ENCODE results near the gene ZNF408. TPM values are rescaled to one million over a fixed set of nuclear protein-coding genes. Genes with fewer than 3 reads are reported as not detected.

Gene ZNF408
- total RNA-seq, 1 donor from 2014 or later, result 14.9 TPM

DNA sequence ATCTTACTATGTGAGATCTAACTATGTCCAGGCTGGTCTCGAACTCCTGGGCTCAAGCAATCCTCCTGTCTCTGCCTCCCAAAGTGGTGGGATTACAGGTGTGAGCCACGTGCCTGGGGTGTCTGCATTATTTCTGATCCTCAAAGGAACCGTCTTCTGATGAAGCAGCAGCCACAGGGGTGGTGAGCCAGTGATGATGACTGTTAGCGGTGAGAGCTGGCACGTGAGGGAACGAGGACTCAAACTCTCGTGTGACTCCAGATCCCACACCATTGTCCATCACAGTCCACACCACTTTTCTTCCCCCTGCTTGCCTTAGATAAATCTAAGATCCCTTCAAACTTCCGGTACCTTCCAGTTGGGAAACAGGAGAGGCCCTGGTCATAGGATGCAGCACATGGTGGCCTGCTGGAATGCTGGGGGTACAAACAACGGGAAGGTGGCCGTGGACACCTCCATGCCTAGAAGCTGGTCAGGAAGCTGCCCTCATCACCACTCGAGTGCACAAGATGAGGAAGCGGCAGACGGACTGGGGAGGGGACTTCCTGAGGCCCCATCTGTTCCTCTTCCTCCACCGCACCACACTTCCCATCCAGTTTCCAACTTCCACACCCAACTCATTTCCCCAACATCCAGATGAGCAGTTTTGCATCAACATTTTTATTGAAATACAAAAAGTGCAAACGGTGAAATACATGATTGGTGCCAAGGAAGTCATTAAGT lies 24.2 kb upstream of the ZNF408 start:
- Mint-ChIP-seq H3K9me3 (no peaks in the 10 kb centered on the region), H3K27me3 (no peaks in the 10 kb centered on the region), H3K27ac (no peak overlapping the region), H3K36me3 (peaks cover 12% of the 10 kb centered on the region), H3K4me3 (no peak overlapping the region), H3K4me1 (ENCODE audit: unreplicated experiment) (peaks cover 7% of the 10 kb centered on the region)
- TF ChIP-seq, protein P1, sequence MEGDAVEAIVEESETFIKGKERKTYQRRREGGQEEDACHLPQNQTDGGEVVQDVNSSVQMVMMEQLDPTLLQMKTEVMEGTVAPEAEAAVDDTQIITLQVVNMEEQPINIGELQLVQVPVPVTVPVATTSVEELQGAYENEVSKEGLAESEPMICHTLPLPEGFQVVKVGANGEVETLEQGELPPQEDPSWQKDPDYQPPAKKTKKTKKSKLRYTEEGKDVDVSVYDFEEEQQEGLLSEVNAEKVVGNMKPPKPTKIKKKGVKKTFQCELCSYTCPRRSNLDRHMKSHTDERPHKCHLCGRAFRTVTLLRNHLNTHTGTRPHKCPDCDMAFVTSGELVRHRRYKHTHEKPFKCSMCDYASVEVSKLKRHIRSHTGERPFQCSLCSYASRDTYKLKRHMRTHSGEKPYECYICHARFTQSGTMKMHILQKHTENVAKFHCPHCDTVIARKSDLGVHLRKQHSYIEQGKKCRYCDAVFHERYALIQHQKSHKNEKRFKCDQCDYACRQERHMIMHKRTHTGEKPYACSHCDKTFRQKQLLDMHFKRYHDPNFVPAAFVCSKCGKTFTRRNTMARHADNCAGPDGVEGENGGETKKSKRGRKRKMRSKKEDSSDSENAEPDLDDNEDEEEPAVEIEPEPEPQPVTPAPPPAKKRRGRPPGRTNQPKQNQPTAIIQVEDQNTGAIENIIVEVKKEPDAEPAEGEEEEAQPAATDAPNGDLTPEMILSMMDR (conservative IDR thresholded peaks at IDR 0.05), result no peak
- no peak for DNase-seq (ENCODE audit: extremely low spot score, unreplicated experiment)

DNA sequence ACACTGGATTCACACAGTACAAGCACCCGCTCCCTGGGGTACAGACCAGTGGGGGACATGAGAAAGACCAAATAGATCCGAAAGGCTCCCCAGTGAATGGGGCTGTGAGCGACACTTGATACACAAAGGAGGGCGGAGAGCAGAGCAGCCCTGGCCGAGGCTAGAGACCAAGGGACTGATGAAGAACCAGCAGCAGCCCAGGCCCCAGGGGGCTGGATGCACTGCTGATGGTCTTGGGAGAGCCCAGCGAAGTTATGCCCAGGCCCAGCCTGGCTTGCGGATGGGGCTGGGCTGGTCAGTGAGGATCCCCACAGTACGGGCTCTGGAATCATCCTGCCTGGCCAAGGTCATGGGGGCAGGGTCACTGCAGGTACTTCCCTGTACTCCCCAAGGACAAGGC lies 23.7 kb upstream of the ZNF408 start:
- Mint-ChIP-seq H3K4me1 (ENCODE audit: unreplicated experiment) (peaks cover 7% of the 10 kb centered on the region), H3K36me3 (peaks cover 12% of the 10 kb centered on the region), H3K27ac (no peak overlapping the region), H3K4me3 (no peak overlapping the region), H3K27me3 (no peaks in the 10 kb centered on the region), H3K9me3 (no peaks in the 10 kb centered on the region)
- DNase-seq (ENCODE audit: extremely low spot score, unreplicated experiment), result no peak
- TF ChIP-seq, protein P1 (conservative IDR thresholded peaks at IDR 0.05), result no peak

DNA sequence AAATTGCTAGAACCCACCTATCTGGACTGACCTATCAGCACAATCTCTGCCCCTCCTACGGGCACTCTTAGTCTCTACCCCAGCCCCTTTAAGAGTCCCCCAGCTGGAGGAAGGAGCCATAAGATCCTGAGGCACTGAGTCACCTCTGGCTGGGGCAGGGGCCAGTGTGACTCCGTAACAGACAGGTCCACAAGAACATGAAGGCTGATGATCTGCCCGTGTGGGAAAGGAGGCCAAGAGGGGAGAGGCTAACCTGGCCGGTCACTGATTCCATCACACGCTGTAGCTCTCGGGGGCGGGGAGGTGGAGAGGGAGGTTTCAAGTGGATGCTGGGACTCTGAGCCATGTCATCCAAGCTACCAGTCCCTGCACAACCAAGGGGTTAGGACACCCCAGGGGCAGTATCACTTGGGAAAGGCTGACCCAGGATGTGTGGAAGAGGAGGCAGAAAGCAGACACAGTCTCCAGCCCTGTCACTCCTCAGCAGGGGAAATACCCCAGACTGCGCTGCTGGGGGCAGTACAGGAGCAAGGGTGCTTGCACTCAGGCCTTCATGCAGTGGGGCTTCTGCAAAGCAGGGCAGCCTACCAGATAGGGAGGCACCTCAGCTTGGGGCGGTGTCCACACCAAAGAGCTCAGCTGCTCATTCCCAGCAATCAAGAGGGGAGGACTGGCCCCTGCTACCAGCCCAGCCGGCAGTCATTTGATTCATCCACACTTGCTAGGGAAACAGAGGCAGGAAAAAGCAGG lies 22.7 kb upstream of the ZNF408 start:
- H3K4me1 Mint-ChIP-seq (ENCODE audit: unreplicated experiment), result peaks cover 7% of the 10 kb centered on the region
- DNase-seq (ENCODE audit: extremely low spot score, unreplicated experiment), result no peak
- no peaks in the 10 kb centered on the region for H3K27me3 Mint-ChIP-seq
- peaks cover 7% of the 10 kb centered on the region for H3K36me3 Mint-ChIP-seq
- H3K9me3 Mint-ChIP-seq, result no peaks in the 10 kb centered on the region
- H3K4me3 Mint-ChIP-seq, result no peak overlapping the region
- no peak overlapping the region for H3K27ac Mint-ChIP-seq
- TF ChIP-seq, protein P1 (conservative IDR thresholded peaks at IDR 0.05), result no peak

DNA sequence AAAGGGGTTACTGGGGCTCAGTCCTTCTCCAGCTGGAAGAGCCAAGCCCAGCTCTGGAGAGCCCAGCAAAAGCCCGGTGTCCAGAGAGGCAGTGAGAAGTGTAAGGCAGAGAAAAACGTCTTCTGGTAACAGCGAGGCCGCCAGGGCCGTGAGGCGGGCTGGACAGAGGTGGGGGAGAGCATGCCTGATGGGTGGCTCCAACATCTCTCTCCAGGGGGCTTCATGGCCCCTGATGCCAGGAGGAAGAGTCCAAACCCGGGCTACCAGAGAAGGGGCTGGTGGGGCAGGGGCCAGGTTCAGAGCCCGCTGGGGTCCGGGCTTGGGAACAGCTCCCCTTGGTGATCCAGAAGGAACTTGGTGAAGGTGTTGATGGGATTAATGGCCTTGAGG lies 22.1 kb upstream of the ZNF408 start:
- Mint-ChIP-seq H3K4me3 (no peak overlapping the region), H3K9me3 (no peaks in the 10 kb centered on the region), H3K27ac (no peak overlapping the region), H3K27me3 (no peaks in the 10 kb centered on the region), H3K36me3 (peaks cover 7% of the 10 kb centered on the region), H3K4me1 (ENCODE audit: unreplicated experiment) (peaks cover 7% of the 10 kb centered on the region)
- no peak for DNase-seq (ENCODE audit: extremely low spot score, unreplicated experiment)
- TF ChIP-seq, protein P1 (conservative IDR thresholded peaks at IDR 0.05), result no peak

DNA sequence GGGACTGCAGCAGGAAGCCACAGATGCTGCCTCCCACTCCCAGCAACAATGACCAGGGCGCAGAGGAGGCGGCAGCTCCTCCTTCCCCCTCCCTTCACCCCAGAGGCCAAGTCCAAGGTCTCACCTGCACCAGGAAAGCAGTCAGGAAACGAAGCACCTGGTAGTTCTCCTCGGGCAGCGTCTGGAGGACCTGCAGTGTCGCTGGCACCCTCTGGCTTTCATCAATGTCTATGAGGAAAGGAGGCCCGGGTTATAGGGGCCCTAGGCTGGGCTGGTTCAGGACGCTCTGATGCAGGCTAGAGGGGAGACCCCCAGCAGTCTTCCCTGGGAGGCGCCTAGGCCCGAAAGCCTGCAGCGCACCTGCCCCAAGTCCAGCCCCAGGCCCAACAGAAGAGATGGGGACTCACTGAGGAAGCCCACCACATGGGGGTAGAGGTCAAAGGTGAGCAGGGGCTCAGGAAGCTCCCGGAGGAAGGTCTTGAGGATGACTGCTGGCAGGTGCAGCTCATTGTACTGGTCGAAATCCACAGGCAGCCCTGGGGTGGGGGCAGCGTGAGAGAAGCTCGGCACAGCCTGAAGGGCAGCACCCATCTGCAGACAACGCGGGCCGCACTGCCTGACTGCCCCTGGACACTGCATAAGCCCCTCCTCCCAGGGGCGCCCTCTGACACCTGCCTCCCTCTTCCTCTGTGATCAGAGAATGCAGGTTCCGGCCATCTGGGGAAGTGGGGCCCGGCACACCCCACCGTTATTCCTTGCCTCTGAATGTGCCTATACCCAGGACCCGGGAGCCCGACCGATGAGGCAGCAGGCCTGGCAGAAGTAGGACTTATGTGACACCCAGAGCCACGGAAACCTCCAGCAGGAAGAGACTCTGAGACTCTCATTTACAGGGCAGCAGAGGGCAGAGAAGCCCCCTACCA lies 21.3 kb upstream of the ZNF408 start:
- peaks cover 6% of the 10 kb centered on the region for H3K4me1 Mint-ChIP-seq (ENCODE audit: unreplicated experiment)
- H3K27me3 Mint-ChIP-seq, result no peaks in the 10 kb centered on the region
- no peak overlapping the region for H3K27ac Mint-ChIP-seq
- no peak for DNase-seq (ENCODE audit: extremely low spot score, unreplicated experiment)
- H3K36me3 Mint-ChIP-seq, result peaks cover 7% of the 10 kb centered on the region
- TF ChIP-seq, protein P1 (conservative IDR thresholded peaks at IDR 0.05), result no peak
- no peaks in the 10 kb centered on the region for H3K9me3 Mint-ChIP-seq
- no peak overlapping the region for H3K4me3 Mint-ChIP-seq

Measured in type B pancreatic cell (in vitro differentiated cells).